ENCODE data around the gene SMG5. TPM values are rescaled to one million over a fixed set of nuclear protein-coding genes. Genes with fewer than 3 reads are reported as not detected.
A peak's percentile ranks its signal among the peaks of the same experiment; 100 is the strongest.

Gene SMG5
- total RNA-seq, 1 donor from 2014 or later, result 57.7 TPM

GRCh38 chr1:156295391-156295947 is 12.8 kb upstream of the SMG5 start, which contains the start of gene GLMP:
Gene GLMP (minus strand): TSS chr1:156295679. CDS start chr1:156295645, 34 bp downstream.
- Histone ChIP-seq H3K36me3 (no peaks in the 10 kb centered on the region), H3K4me1 (peaks cover 38% of the 10 kb centered on the region), H3K27me3 (no peaks in the 10 kb centered on the region), H3K27ac (peak within 1 kb of the TSS; percentile 80), H3K9me3 (no peaks in the 10 kb centered on the region), H3K4me3 (peak within 1 kb of the TSS; percentile 58 to 91)
- intact Hi-C loops (cut with DNase I), result no loop called here
- TF ChIP-seq, protein P1, sequence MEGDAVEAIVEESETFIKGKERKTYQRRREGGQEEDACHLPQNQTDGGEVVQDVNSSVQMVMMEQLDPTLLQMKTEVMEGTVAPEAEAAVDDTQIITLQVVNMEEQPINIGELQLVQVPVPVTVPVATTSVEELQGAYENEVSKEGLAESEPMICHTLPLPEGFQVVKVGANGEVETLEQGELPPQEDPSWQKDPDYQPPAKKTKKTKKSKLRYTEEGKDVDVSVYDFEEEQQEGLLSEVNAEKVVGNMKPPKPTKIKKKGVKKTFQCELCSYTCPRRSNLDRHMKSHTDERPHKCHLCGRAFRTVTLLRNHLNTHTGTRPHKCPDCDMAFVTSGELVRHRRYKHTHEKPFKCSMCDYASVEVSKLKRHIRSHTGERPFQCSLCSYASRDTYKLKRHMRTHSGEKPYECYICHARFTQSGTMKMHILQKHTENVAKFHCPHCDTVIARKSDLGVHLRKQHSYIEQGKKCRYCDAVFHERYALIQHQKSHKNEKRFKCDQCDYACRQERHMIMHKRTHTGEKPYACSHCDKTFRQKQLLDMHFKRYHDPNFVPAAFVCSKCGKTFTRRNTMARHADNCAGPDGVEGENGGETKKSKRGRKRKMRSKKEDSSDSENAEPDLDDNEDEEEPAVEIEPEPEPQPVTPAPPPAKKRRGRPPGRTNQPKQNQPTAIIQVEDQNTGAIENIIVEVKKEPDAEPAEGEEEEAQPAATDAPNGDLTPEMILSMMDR (IDR thresholded peaks at IDR 0.05), result no peak
- peak; percentile 68 to 96 for TF ChIP-seq POLR2AphosphoS5 (IDR thresholded peaks at IDR 0.05; ENCODE audit: insufficient read depth in 1 of 2, low read depth in 1 of 2)
- TF ChIP-seq POLR2A (IDR thresholded peaks at IDR 0.05), result no peak
- DNase-seq (ENCODE audit: extremely low spot score in 2 of 2), result no peak

GRCh38 chr1:156293895-156294294 is 11.3 kb upstream of the SMG5 start:
- Histone ChIP-seq H3K4me3 (no peak overlapping the region), H3K4me1 (peaks cover 44% of the 10 kb centered on the region), H3K9me3 (no peaks in the 10 kb centered on the region), H3K27me3 (no peaks in the 10 kb centered on the region), H3K27ac (no peak overlapping the region), H3K36me3 (peaks cover 0 to 1% of the 10 kb centered on the region in 2 donors)
- no peak for TF ChIP-seq POLR2AphosphoS5 (IDR thresholded peaks at IDR 0.05; ENCODE audit: insufficient read depth in 1 of 2, low read depth in 1 of 2)
- TF ChIP-seq, protein P1 (IDR thresholded peaks at IDR 0.05), result no peak
- no peak for TF ChIP-seq POLR2A (IDR thresholded peaks at IDR 0.05)
- intact Hi-C loops (cut with DNase I), result no loop called here
- no peak for DNase-seq (ENCODE audit: extremely low spot score in 2 of 2)

DNA sequence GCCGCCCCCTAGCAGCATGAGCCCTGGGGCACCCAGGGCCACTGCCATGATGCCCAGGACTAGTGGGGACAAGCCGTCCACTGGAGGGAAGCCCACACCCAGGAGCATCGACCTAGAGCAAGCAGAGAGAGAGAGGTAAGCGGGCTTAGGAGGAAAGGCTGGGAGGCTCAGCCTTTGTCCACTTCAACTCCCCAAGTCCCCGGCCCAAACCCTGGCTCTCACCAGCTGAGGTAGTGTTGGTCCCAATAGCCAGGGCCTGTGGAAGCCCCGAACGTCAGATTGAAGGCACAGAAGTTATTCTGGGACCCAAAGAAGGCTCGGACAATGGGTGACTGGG is 10.4 kb upstream of the SMG5 start:
- Histone ChIP-seq H3K27me3 (no peaks in the 10 kb centered on the region), H3K36me3 (peaks cover 0 to 7% of the 10 kb centered on the region in 2 donors), H3K4me1 (peaks cover 44% of the 10 kb centered on the region), H3K9me3 (no peaks in the 10 kb centered on the region), H3K27ac (peak overlapping the region; percentile 81), H3K4me3 (no peak overlapping the region)
- TF ChIP-seq, protein P1 (IDR thresholded peaks at IDR 0.05), result no peak
- TF ChIP-seq POLR2AphosphoS5 (IDR thresholded peaks at IDR 0.05; ENCODE audit: insufficient read depth in 1 of 2, low read depth in 1 of 2) (no peak), POLR2A (IDR thresholded peaks at IDR 0.05) (no peak)
- intact Hi-C loops (cut with DNase I), result no loop called here
- DNase-seq (ENCODE audit: extremely low spot score in 2 of 2), result no peak

DNA sequence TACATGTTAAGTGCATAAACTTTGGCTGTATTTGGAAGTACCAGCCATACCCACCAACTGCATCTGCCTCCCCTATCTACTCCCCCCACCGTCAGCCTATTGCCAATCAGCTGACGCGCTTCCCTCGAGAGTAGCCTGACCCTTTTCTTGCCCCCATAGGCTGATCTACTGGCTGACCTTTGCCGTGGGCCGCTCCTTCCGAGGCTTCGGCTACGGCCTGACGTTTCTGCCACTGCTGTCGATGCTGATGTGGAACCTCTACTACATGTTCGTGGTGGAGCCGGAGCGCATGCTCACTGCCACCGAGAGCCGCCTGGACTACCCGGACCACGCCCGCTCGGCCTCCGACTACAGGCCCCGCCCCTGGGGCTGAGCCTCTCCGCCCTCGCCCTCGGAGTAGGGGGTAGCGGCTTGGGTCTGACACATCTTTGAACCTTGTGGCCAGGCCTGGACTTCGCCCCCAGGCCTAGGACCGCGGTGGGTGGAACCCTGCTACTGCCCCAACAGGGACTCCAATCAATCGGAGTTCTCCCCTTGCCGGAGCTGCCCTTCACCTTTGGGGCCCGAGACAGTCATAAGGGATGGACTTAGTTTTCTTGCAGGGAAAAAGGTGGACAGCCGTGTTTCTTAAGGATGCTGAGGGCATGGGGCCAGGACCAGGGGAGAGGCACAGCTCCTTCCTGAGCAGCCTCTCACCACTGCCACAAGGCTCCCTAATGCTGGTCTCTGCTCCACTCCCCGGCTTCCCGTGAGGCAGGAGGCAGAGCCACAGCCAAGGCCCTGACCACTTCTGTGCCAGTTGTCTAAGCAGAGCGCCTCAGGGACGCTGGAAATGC is 8.8 kb upstream of the SMG5 start:
- Histone ChIP-seq H3K36me3 (peaks cover 0 to 12% of the 10 kb centered on the region in 2 donors), H3K27me3 (no peaks in the 10 kb centered on the region), H3K9me3 (no peaks in the 10 kb centered on the region), H3K27ac (peak overlapping the region; percentile 81), H3K4me1 (peaks cover 44% of the 10 kb centered on the region), H3K4me3 (peak overlapping the region; percentile 38 to 56)
- TF ChIP-seq POLR2A (IDR thresholded peaks at IDR 0.05) (peak in 1 of 2 donors; percentile 8), POLR2AphosphoS5 (IDR thresholded peaks at IDR 0.05; ENCODE audit: insufficient read depth in 1 of 2, low read depth in 1 of 2) (peak; percentile 56 to 77)
- TF ChIP-seq, protein P1 (IDR thresholded peaks at IDR 0.05), result no peak
- intact Hi-C loops (cut with DNase I), result no loop called here
- DNase-seq (ENCODE audit: extremely low spot score in 2 of 2), result no peak

DNA sequence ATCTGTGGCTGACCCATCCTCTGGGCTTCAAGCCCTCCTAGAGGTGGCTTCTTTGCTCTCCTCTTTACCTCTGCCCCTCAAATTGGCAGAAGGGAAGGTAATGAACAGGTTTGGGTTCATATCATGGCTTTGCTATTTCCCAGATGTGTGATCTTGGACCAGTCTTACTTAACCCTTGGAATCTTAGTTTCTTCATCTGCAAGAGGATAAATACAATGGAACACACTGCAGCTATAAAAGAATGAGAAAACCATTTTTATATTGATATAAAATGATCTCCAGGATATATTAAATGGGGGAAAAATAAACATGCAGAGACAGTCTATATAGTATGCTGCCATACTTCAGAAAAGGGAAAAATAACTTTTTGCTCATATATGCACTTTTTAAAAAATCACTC is 7.2 kb upstream of the SMG5 start:
- intact Hi-C loops (cut with DNase I), result no loop called here
- H3K36me3 ChIP-seq, result peaks cover 0 to 17% of the 10 kb centered on the region in 2 donors
- peaks cover 51% of the 10 kb centered on the region for H3K4me1 ChIP-seq

More for the DNA sequence above, 7.2 kb upstream of the SMG5 start:
- TF ChIP-seq POLR2AphosphoS5 (IDR thresholded peaks at IDR 0.05; ENCODE audit: insufficient read depth in 1 of 2, low read depth in 1 of 2), result no peak
- TF ChIP-seq, protein P1 (IDR thresholded peaks at IDR 0.05), result no peak
- TF ChIP-seq POLR2A (IDR thresholded peaks at IDR 0.05), result no peak
- Histone ChIP-seq H3K4me3 (no peak overlapping the region), H3K27me3 (no peaks in the 10 kb centered on the region), H3K9me3 (no peaks in the 10 kb centered on the region), H3K27ac (no peak overlapping the region)
- DNase-seq (ENCODE audit: extremely low spot score in 2 of 2), result no peak

All from vagina (tissue), 2 donors.